B cell (primary cell): Measurements from ENCODE around the gene IL31RA. TPM values are rescaled to one million over a fixed set of nuclear protein-coding genes. Genes with fewer than 3 reads are reported as not detected.

Source experiments
- ATAC-seq: fragments of 200-7000 bp; cut with Tn5 transposase; one replicate; pipeline ENCODE4 v1.10.0; 2021; ENCODE audit warnings: low read depth, mild to moderate bottlenecking, moderate number of reproducible peaks, moderate library complexity
- CTCF ChIA-PET: fragments of 350-600 bp; sonication (Branson Sonifier 250); formaldehyde crosslinking; loops from one replicate; lab custom pipeline; 2021; ENCODE audit warnings: antibody characterized with exemption, inconsistent platforms; lab: Charles Lee
- POLR2A ChIA-PET: fragments of 350-600 bp; sonication (Branson Sonifier 250); formaldehyde crosslinking; loops from one replicate; lab custom pipeline; 2021; ENCODE audit warnings: antibody characterized with exemption; lab: Charles Lee
- DNase-seq: peaks from one replicate; pipeline ENCODE4 v3.0.0; 2013
- H2AFZ ChIP-seq: 2 replicates; pipeline ENCODE4 v1.6.1; 2012; ENCODE audit warnings: mild to moderate bottlenecking, low read depth, low read length; ENCODE audit not compliant: insufficient read depth, poor library complexity, severe bottlenecking
- H3K27ac ChIP-seq, 2 donors: 1 replicate in 1 of 2; 2 replicates in 1 of 2; pipeline ENCODE4 v1.5.1; 2012 to 2013; ENCODE audit warnings: low read length in 2 of 2, mild to moderate bottlenecking in 2 of 2, moderate library complexity in 1 of 2
- H3K27me3 ChIP-seq, 4 experiments: fragments of 200-600 bp in 1 of 4; sonication (generic) in 1 of 4; replicated peaks in 1 of 4; 1 replicate in 2 of 4; 2 replicates in 2 of 4; pipeline versions ENCODE4 v1.6.1 to v1.7.0; 2013 to 2016; ENCODE audit warnings: low read length in 3 of 4, mild to moderate bottlenecking in 2 of 4, mixed read lengths in 1 of 4, moderate library complexity in 1 of 4; ENCODE audit not compliant: insufficient read depth in 4 of 4, control insufficient read depth in 3 of 4; ENCODE audit errors: control extremely low read depth in 1 of 4
- H3K36me3 ChIP-seq, 2 experiments: replicated peaks in 1 of 2; 1 replicate in 1 of 2; 2 replicates in 1 of 2; pipeline versions ENCODE4 v1.6.1 to v1.7.1; 2013; ENCODE audit warnings: low read length in 1 of 2; ENCODE audit not compliant: insufficient read depth in 2 of 2, control insufficient read depth in 1 of 2; ENCODE audit errors: control extremely low read depth in 1 of 2, extremely low read depth in 1 of 2
- H3K4me1 ChIP-seq, 2 donors: fragments of 200-600 bp in 1 of 2; sonication (generic) in 1 of 2; 1 replicate in 1 of 2; 2 replicates in 1 of 2; pipeline versions ENCODE4 v1.5.1 to v1.6.1; 2013 to 2017; ENCODE audit warnings: low read length in 2 of 2; ENCODE audit not compliant: control insufficient read depth in 2 of 2, insufficient read depth in 2 of 2
- H3K4me2 ChIP-seq: replicated peaks from 2 replicates; pipeline ENCODE3; 2012; ENCODE audit warnings: mild to moderate bottlenecking, low read depth, low read length; ENCODE audit not compliant: poor library complexity, severe bottlenecking
- H3K4me3 ChIP-seq, 5 experiments: fragments of 200-600 bp in 1 of 5; sonication (generic) in 1 of 5; 1 replicate in 3 of 5; 2 replicates in 2 of 5; pipeline versions ENCODE4 v1.5.1 to v1.7.0; 2011 to 2016; ENCODE audit warnings: low read length in 4 of 5, mild to moderate bottlenecking in 4 of 5, low read depth in 2 of 5, control low read depth in 1 of 5, moderate library complexity in 1 of 5; ENCODE audit not compliant: insufficient read depth in 1 of 5; ENCODE audit errors: control extremely low read depth in 1 of 5, extremely low read depth in 1 of 5
- H3K79me2 ChIP-seq: fragments of 200-600 bp; sonication (generic); one replicate; pipeline ENCODE4 v1.6.0; 2016; ENCODE audit warnings: low read length; ENCODE audit not compliant: control insufficient read depth, insufficient read depth
- H3K9ac ChIP-seq: fragments of 200-600 bp; sonication (generic); 2 replicates; pipeline ENCODE4 v1.6.1; 2017; ENCODE audit warnings: mild to moderate bottlenecking, low read length, moderate library complexity
- H3K9me3 ChIP-seq, 3 donors: one replicate each; pipeline versions ENCODE4 v1.6.1 to v1.7.1; 2013; ENCODE audit warnings: low read length in 2 of 3; ENCODE audit not compliant: control insufficient read depth in 2 of 3, insufficient read depth in 1 of 3; ENCODE audit errors: control extremely low read depth in 1 of 3
- H4K20me1 ChIP-seq: 2 replicates; pipeline ENCODE4 v1.6.0; 2012; ENCODE audit warnings: mild to moderate bottlenecking, low read length; ENCODE audit not compliant: insufficient read depth, control insufficient read depth, poor library complexity, severe bottlenecking
- H3K27ac Mint-ChIP-seq: one replicate; pipeline ENCODE4 v1.8.0; 2021; ENCODE audit warnings: mixed read lengths
- H3K27me3 Mint-ChIP-seq: one replicate; pipeline ENCODE4 v1.8.0; 2021; ENCODE audit warnings: mixed read lengths
- H3K4me1 Mint-ChIP-seq: one replicate; pipeline ENCODE4 v1.8.0; 2021; ENCODE audit warnings: mixed read lengths
- H3K4me3 Mint-ChIP-seq: one replicate; pipeline ENCODE4 v1.8.0; 2021; ENCODE audit warnings: mixed read lengths
- H3K9me3 Mint-ChIP-seq: one replicate; pipeline ENCODE4 v1.8.0; 2022; ENCODE audit warnings: mixed read lengths; ENCODE audit not compliant: insufficient read depth
- EZH2 ChIP-seq: IDR thresholded peaks from 2 replicates; pipeline ENCODE4 v1.6.1; 2012; ENCODE audit warnings: borderline replicate concordance, low read depth, mild to moderate bottlenecking, moderate library complexity, low read length; ENCODE audit not compliant: insufficient read depth, poor library complexity, severe bottlenecking
- WGBS: methylation state at CpG from one replicate; pipeline ENCODE4 v1.1.5; 2013; ENCODE audit warnings: missing lambda C conversion rate; ENCODE audit not compliant: insufficient coverage; 5-methylcytosine and 5-hydroxymethylcytosine counted together
- intact Hi-C: fragments of 100-400 bp; cut with micrococcal nuclease; formaldehyde crosslinking; loops from one replicate; pipeline ENCODE4 v1.10.0; 2022
- polyA plus RNA-seq: library from polyadenylated mRNA; depleted of rRNA; stranded (reverse); fragments of >200 nt; gene quantifications from 2 replicates; pipeline ENCODE4 v1.2.3, GENCODE V29; 2012
- total RNA-seq, 2 donors: library from RNA; stranded (reverse); fragments of 120-200 nt in 1 of 2; gene quantifications; 1 replicate in 1 of 2; 2 replicates in 1 of 2; pipeline versions ENCODE4 v1.2.3 to v1.2.4, GENCODE V29; 2013 to 2022
- TF ChIP-seq, protein P1 (sequence below): fragments of 200-600 bp; IDR thresholded peaks from one replicate; pipeline ENCODE4 v1.8.0; 2022; ENCODE audit warnings: antibody characterized with exemption, mild to moderate bottlenecking

IL31RA gene
- total and polyA plus RNA-seq, 2 donors (not counting 1 experiment from before 2014, with no cell fraction given): not detected

GRCh38 chr5:55869847-55870246, 18.7 kb downstream of the IL31RA start:
- no peaks in the 10 kb centered on the region for H3K27me3 ChIP-seq
- intact Hi-C loops: no loop called here
- ATAC-seq (no peak), DNase-seq (no peak)
- TF ChIP-seq EZH2: no peak
- TF ChIP-seq, protein P1, sequence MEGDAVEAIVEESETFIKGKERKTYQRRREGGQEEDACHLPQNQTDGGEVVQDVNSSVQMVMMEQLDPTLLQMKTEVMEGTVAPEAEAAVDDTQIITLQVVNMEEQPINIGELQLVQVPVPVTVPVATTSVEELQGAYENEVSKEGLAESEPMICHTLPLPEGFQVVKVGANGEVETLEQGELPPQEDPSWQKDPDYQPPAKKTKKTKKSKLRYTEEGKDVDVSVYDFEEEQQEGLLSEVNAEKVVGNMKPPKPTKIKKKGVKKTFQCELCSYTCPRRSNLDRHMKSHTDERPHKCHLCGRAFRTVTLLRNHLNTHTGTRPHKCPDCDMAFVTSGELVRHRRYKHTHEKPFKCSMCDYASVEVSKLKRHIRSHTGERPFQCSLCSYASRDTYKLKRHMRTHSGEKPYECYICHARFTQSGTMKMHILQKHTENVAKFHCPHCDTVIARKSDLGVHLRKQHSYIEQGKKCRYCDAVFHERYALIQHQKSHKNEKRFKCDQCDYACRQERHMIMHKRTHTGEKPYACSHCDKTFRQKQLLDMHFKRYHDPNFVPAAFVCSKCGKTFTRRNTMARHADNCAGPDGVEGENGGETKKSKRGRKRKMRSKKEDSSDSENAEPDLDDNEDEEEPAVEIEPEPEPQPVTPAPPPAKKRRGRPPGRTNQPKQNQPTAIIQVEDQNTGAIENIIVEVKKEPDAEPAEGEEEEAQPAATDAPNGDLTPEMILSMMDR: no peak
- ChIA-PET CTCF (no interaction called here), POLR2A (no interaction called here)
- Mint-ChIP-seq H3K9me3 (no peaks in the 10 kb centered on the region), H3K4me1 (no peaks in the 10 kb centered on the region), H3K27ac (no peak overlapping the region), H3K27me3 (peaks cover 5% of the 10 kb centered on the region), H3K4me3 (no peak overlapping the region)
- H3K79me2 ChIP-seq: no peaks in the 10 kb centered on the region
- no peaks in the 10 kb centered on the region for H4K20me1 ChIP-seq
- no peak overlapping the region for H3K27ac ChIP-seq
- no CpG with 5 or more reads among the region's 4 CpGs for WGBS
- no peaks in the 10 kb centered on the region for H3K4me1 ChIP-seq
- H3K9ac ChIP-seq: no peak overlapping the region
- H3K36me3 ChIP-seq: no peaks in the 10 kb centered on the region
- no peak overlapping the region for H2AFZ ChIP-seq
- no peak overlapping the region for H3K4me3 ChIP-seq
- no peak overlapping the region for H3K4me2 ChIP-seq
- no peaks in the 10 kb centered on the region for H3K9me3 ChIP-seq

- Histone ChIP-seq H3K27ac (no peak overlapping the region), H3K9ac (no peak overlapping the region), H3K4me2 (no peak overlapping the region), H2AFZ (no peak overlapping the region), H3K79me2 (no peaks in the 10 kb centered on the region), H3K27me3 (no peaks in the 10 kb centered on the region), H3K9me3 (no peaks in the 10 kb centered on the region), H3K4me1 (no peaks in the 10 kb centered on the region), H3K4me3 (no peak overlapping the region), H4K20me1 (no peaks in the 10 kb centered on the region), H3K36me3 (no peaks in the 10 kb centered on the region)
- CTCF ChIA-PET: no interaction called here
- DNase-seq: no peak
- POLR2A ChIA-PET: no interaction called here
- no peak overlapping the region for H3K4me3 Mint-ChIP-seq
- H3K27me3 Mint-ChIP-seq: peaks cover 11% of the 10 kb centered on the region
- intact Hi-C loops: no loop called here
- TF ChIP-seq, protein P1: no peak
- TF ChIP-seq EZH2: no peak
- H3K27ac Mint-ChIP-seq: no peak overlapping the region
- ATAC-seq: no peak
- no peaks in the 10 kb centered on the region for H3K4me1 Mint-ChIP-seq
- H3K9me3 Mint-ChIP-seq: no peaks in the 10 kb centered on the region
These were observed 22.1 kb downstream of the IL31RA start for GRCh38 chr5:55873234-55873633.
